DMS 273 (cell line): ENCODE results near the gene LAMA5.

ENCODE experiments used
- DNase-seq: peaks from one replicate; lab custom pipeline; 2025; ENCODE audit not compliant: unreplicated experiment; lab: John Stamatoyannopoulos, UW

LAMA5 gene

DNA sequence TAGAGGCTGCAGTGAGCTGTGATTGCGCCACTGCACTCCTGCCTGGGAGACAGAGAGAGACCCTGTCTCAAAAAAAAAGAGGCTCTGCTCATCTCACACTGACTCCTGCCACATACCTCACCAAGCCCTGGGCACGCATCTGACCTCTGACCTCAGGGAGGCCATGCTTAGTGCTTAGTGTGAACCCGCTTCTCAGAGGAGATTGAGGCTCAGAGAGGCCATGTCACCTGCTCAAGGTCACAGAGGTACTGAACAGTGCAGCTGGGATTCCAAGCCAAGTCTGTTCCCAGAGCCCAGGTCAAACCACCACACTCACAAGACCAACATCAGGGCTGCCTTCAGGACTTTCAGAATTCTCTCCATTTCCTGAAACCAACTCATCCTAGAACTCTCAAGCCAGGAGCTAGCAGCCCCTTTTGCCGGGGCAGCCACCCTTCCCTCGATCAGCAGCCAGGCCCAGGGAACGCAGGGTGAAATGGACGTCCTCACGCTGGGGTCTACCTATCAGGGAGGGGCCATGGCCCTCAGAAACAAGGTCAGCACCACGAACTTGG is 37.1 kb upstream of the LAMA5 start:
- DNase-seq, result no peak

- no peak for DNase-seq
Measured at GRCh38 chr20:62403331-62403730, 36.2 kb upstream of the LAMA5 start.

- DNase-seq, result peak; percentile 77
Measured at GRCh38 chr20:62402456-62403150, 35.5 kb upstream of the LAMA5 start.

DNA sequence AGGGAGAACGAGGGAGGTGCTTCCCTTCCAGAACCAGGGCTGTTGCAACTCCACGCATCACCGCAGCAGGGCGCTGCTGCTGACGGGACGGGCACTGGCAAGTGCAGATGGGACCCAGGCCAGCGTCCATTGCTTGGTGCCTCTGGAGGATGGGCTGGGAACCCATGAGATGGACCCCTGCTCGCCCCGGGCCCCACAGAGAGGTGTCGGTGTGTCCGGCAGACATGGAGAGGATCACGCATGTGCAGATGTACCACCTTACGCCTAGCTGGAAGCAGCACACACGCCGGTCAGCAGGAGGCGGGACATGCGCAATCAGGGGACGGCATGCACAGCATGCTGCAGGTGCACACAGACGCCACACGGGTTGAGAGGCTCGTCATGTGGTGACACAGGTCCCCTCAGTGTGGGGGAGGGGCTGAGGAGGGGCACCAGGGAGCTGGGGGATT is 34.2 kb upstream of the LAMA5 start:
- no peak for DNase-seq

GRCh38 chr20:62400541-62400940 is 33.4 kb upstream of the LAMA5 start:
- no peak for DNase-seq

- peak; percentile 62 for DNase-seq
Measured at GRCh38 chr20:62400021-62400420, 32.9 kb upstream of the LAMA5 start.

DNA sequence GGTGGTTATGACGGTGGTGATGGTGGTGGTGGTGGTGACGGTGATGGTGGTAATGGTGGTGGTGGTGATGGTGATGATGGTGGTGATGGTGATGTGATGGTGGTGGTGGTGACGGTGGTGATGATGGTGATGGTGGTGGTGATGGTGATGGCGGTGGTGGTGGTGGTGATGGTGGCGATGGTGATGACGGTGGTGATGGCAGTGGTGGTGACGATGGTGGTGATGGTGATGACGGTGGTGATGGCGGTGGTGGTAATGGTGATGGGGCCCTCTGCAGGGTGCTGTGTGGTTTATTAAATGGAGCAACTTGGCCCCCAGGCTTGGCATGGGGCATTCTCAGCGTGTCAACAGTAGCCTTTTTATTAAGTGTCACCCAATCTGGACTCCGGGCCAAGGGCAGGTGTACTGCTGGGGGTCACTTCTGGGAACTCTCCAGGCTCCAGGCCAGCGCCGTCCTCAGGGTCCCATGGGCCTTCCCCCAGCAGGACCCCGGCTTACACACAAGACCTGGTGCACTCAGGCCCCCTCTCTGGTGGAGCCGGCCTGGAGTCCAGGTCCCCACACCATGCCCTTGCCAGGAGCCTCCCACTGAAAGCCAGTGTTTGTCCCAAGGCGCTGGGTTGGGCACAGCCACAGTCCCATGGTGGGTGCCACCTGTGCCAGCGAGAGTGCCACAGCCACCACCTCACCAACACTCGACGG is 31.2 kb upstream of the LAMA5 start:
- no peak for DNase-seq

- no peak for DNase-seq
Measured at GRCh38 chr20:62396367-62397239, 29.5 kb upstream of the LAMA5 start.

- no peak for DNase-seq
Measured at GRCh38 chr20:62395311-62396242, 28.5 kb upstream of the LAMA5 start.

DNA sequence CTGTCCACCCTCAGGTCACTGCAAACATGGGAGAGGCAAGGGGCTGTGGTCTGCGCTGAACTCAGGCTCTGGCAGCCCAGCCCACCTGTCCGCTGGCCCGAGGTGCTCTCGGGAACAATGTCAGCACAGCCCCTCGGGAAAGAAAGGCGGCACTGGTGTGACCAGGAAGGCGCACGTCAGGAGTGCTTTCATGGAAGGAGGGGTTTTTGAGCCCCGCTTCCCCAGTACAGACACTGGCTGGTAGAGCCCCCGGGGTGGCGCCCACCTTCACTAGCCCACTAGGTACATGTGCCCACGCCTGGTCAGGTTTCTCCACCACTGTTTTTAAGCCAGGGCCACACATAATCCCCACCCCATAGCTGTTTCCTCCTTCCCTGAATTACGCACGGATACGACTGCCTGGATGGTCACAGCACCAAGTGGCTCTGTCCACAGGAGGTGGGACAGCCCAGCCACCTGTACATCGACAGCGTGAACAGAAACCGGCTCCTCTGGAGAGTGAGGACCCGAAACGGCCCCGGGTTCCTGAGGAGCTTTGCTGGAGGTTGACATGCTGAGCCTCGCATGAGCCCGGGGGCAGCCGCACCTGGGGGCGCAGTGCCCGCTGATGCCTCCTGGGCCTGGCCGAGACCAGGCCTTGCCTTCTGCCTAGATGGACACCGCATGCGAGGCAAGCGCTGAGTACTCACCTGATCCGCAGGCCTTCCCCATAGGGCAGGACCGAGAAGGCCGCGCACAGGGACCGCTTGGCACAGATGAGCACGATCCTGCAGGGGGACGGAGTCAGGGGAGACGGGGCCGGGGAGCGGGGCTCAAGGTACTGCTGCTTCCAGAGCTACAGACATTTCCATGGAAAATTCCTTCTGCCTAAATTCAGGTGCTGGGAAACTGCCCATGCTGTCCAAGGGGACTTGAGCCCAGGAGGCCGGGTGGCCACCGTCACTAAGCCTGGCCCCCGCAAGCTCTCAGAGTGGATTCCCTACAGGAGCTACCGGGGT is 27.4 kb upstream of the LAMA5 start:
- no peak for DNase-seq

GRCh38 chr20:62393830-62394229 is 26.7 kb upstream of the LAMA5 start:
- DNase-seq, result no peak

DNA sequence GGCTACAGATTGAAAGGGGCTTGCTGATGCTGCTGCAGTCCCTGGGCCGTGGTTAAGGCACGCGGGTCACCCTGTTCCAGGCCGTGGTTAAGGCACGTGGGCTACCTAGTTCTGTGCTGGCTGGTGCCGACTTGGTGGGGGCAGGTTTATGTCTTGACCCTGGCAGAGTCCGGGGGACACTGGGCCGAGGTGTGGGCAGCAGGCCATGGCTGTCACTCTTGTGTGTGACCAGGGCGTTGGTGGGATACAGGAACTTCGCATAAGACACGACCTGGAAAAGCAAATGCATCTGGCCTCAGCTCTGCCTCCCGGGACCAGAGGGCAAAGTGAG is 26.2 kb upstream of the LAMA5 start:
- no peak for DNase-seq

- DNase-seq, result no peak
Measured at GRCh38 chr20:62392621-62393334, 25.7 kb upstream of the LAMA5 start.

DNA sequence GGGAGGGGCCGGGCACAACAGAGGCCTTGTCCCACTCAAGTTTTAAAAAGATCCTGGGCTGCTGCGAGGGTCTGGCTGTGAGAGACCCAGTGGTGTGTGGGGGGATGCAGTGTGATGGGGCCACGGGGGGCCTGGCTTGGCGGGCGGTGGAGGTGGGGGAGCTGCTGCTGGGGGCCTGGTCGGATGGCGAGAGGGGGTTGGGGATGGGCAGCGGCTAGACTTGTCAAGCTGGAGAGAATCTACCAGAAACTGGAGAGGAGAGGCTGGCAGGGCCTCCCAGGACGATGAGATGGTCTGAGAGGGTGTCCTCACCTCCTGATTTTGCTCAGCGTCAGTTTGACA is 24.9 kb upstream of the LAMA5 start:
- DNase-seq, result no peak

GRCh38 chr20:62391165-62392076 is 24.3 kb upstream of the LAMA5 start:
- DNase-seq, result no peak

GRCh38 chr20:62390317-62391164 is 23.4 kb upstream of the LAMA5 start:
- DNase-seq, result peak; percentile 76

- DNase-seq, result no peak
Measured at GRCh38 chr20:62389601-62390087, 22.5 kb upstream of the LAMA5 start.
